Ramos (cell line): Measurements from ENCODE around the gene THTPA.

Experiments used
- in situ Hi-C: fragments of 300-500 bp; cut with MboI; formaldehyde crosslinking; loops from one replicate; pipeline ENCODE4 v1.14.3; 2022; ENCODE audit warnings: low sequenced_read_pairs; ENCODE audit not compliant: unreplicated experiment

Gene THTPA

DNA sequence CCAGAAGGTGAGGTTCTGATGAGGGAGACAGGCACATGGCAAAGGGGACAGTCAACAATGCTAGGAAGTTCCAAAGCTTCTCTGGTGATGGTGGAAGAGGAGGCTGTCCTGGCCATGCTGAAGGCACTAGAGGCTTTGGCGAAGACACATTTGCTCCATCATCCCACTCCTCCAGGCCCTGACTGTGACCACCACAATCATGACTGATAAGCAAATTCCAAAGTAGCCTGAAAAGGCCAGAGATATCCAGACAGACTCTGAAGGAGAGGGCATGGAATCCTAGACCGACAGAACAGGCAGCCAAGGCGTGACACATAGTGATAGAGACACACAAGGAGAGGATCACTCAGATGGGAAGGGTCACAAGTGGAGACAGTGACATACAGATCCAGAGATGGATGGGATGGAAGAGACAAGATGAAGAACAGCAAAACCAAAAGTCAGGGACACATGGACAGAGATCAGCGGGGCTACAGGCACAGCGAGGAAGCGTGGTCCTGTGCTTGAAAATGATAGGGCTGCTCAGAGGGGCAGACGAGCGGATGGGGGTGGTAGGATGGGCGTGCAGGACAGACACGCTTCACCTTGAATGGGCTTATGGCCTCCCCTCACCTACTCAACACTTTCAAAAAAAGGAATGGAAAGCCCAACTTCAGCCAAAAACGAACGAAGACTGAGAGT lies 5.8 kb upstream of the THTPA start:
- in situ Hi-C loops: loop anchor here (10.0 kb wide), 1 partner anchor 225 kb away; the partner anchor contains the start of gene PABPN1

GRCh38 chr14:23550812-23551265 lies 5.2 kb upstream of the THTPA start:
- in situ Hi-C loops: loop anchor here (10.0 kb wide), 1 partner anchor 226 kb away; the partner anchor contains the start of gene PABPN1

GRCh38 chr14:23551266-23552028 lies 4.6 kb upstream of the THTPA start, which contains the start of gene ZFHX2:
Gene ZFHX2, minus strand, starts transcription at chr14:23551765. Its CDS starts 16,440 bp downstream, at chr14:23535325.
- in situ Hi-C loops: loop anchor here (10.0 kb wide), 1 partner anchor 227 kb away; the partner anchor contains the start of gene PABPN1

DNA sequence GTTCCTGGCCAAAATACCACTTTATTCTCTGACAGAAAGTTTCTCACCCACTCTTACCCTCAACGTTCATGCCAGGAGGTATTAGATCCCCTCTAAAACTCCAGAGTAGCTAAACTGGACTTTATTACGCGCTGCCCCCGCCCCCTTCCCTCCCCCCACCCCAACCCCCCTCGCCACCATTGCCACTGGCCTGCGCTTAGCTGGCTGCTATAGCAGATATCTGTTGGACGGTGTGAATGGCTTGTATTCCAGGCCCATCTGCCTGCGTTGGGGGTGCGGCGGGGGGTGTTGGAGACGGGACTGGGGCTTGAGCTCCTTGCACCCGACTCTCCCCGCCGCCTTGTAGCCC lies 564 bp upstream of the THTPA start:
- in situ Hi-C loops: loop anchor here (5.0 to 10.0 kb wide), 2 partner anchors 78 to 231 kb away; partner anchors contain the start of gene PABPN1

DNA sequence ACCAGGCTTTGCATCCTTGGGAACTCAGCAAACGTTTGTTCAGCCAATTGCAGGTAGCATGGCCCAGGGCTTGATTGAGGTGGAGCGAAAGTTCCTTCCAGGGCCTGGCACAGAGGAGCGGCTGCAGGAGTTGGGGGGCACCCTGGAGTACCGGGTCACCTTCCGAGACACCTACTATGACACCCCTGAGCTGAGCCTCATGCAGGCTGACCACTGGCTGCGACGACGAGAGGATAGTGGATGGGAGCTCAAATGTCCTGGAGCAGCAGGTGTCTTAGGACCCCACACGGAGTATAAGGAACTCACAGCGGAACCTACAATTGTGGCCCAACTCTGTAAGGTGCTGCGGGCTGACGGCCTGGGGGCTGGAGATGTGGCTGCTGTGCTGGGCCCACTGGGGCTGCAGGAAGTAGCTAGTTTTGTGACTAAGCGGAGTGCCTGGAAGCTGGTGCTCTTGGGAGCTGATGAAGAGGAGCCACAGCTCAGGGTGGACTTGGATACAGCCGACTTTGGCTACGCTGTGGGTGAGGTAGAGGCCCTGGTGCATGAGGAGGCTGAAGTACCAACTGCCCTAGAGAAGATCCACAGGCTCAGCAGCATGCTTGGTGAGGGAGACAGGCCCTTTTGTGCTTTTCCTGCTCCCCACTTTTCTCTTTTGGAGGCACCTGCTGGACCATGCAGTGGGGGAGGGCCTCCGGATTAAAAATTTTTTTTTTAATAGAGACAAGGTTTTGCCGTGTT lies 799 bp downstream of the THTPA start:
- in situ Hi-C loops: loop anchor here (5.0 to 10.0 kb wide), 2 partner anchors 80 to 232 kb away; partner anchors contain the start of gene PABPN1

DNA sequence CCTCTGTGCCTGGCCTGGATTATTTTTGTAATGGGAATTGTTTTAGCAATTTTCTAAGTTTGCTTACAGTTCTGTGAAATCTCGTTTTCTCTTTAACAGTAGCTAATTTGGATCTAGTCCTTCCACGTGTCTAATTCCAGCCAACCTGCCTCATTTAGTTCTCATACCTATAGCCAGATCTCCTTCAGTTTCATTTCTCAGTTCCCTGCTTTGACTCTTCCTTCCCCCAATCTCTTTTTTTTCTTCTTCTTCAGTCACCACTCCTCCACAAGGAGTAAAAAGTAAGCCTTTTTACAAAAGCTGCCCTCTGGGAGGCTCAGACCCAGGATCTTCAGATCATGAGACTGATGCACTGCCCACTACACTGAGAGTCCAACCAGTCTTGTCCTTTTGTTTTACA lies 1.4 kb downstream of the THTPA start:
- in situ Hi-C loops: loop anchor here (5.0 to 10.0 kb wide), 2 partner anchors 80 to 233 kb away; partner anchors contain the start of gene PABPN1

- in situ Hi-C loops: loop anchor here (5.0 to 10.0 kb wide), 2 partner anchors 81 to 233 kb away; partner anchors contain the start of gene PABPN1
Measured at GRCh38 chr14:23557946-23558345, 1.9 kb downstream of the THTPA start.

- in situ Hi-C loops: loop anchor here (5.0 to 10.0 kb wide), 2 partner anchors 81 to 234 kb away; partner anchors contain the start of gene PABPN1
Measured at GRCh38 chr14:23558346-23559009, 2.4 kb downstream of the THTPA start.

- in situ Hi-C loops: loop anchor here (5.0 to 10.0 kb wide), 2 partner anchors 82 to 234 kb away; partner anchors contain the start of gene PABPN1
Measured at GRCh38 chr14:23559010-23559925, 3.2 kb downstream of the THTPA start.

- in situ Hi-C loops: loop anchor here (5.0 to 10.0 kb wide), 4 partner anchors 83 to 875 kb away; partner anchors contain the start of genes BCL2L2, PABPN1 and PPP1R3E
Measured at GRCh38 chr14:23559926-23560520, 4.0 kb downstream of the THTPA start.

DNA sequence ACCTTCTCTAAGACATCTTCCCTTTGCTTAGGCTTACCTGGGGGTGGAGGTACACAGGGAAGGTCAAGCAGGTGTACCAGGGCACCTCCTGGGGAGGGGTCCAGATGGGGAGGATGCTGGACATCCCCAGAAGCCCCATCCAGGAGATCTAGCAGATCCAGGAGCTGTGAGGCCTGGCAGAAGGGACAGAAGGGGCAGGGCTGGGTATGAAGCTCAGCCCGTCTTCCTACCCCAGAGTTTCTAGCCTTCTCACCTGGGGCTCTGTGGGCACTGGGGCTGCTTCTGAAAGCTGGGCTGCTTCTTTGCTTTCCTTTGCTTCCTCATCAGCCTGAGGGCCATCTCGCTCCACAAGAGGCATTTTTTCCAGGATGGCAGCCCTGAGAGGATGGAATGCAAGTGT lies 5.2 kb downstream of the THTPA start:
- in situ Hi-C loops: loop anchor here (10.0 kb wide), 2 partner anchors 256 to 874 kb away; partner anchors contain the start of genes BCL2L2 and PPP1R3E

DNA sequence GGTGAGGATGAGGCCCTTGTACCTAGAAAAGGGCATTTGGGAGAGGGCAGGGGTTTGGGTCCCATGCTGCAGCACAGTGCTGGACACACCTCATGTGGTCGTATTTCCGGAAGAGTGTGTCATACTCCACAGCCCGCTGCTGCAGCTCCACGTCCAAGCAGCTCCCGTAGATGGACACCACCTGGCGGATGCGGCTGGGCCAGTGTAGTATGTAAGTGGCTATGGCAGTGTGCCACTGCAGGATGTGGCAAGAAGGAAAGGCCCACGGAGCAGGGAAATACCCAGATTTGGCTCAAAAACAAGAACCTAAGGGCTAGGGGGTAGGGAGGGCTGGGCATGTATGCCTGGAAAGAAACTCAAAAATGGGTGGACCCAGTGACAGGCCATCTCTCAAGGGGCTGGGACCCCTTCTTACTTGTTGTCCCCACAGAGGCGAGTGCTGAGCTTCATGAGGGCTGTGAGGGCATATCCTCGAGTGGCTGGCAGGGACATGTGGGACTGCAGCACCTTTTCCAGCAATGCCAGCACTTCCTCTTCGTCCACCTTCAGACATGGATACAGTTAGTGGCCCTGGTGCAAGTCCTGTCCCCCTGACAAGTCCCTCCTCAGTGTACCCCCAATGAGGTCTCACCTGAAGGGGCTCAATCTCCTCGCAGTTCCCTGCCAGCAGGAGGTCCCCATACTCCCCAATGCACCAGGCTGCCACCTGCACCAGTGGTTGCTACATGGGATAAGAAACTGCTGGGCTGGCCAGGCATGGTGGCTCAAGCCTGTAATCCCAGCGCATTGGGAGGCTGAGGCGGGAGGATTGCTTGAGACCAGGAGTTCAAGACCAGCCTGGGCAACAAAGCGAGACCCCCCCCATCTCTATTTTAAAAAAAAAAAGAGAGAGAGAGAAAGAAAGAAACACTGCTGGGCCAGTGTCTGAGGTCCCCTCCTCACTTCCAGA lies 6.1 kb downstream of the THTPA start:
- in situ Hi-C loops: loop anchor here (10.0 kb wide), 2 partner anchors 257 to 873 kb away; partner anchors contain the start of genes BCL2L2 and PPP1R3E

DNA sequence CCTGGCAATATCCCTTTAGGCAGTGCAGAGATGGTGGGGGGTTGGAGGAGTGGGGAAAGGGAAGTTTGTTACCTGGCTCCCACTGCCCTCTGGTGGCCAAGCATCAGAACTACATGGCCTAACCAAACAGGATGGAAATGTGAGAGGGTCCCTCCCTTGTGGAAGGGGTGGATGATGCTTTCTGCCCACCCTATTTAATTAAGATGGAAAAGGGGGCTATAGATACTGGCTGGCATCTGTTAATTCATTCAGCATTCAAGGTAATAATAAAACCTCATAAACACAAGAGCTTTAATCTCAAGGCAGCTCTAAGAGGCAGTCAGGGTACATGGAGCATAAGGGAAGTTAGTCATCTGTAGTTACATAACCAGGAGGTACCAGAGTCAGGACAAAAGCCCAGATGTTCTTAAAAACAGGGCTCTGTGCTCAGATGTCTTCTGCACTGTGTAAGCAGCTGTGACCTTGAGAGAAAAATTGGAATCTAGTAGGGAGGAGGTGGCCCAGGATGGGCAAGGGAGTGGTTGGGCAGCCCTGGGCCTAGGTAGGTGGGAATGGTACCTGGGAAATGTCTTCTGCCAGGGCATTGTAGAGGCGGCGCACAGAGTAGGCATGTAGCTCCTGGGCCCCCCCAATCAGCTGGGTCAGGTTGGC lies 6.9 kb downstream of the THTPA start:
- in situ Hi-C loops: loop anchor here (10.0 kb wide), 2 partner anchors 258 to 872 kb away; partner anchors contain the start of genes BCL2L2 and PPP1R3E

DNA sequence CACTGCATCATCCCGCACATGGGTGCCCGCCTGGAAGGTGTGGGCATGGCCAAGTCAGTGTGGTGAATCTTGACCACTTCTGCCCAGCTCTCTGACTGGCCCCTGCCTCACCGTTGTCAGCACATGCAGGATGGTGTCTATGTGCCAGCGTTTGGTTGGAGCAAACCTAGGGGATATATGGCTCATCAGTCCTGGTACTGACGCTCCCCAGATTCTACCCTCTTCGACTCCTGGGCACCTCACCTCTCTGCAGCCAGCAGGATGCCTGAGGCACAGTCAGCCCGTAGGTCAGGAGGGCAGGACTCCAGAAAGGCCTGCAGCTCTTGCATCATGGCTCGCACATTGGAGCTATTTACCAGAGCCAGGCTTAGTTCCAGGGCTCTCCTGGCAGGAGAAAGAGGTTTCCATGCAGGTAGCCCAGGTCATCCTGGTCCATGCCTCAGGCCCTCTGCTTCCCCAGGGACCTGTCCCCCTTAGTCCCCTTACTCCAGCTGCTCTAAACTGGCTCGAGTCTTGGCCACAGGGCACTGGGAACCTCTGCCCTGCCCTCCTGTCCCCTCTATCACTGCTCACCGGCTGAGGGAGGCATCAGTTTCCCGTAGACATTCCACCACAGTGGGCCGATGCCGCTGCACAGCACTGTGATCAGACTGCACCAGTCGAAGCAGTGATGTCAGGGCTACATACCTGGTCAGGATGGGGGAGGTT lies 7.6 kb downstream of the THTPA start:
- in situ Hi-C loops: loop anchor here (10.0 kb wide), 2 partner anchors 259 to 871 kb away; partner anchors contain the start of genes BCL2L2 and PPP1R3E

GRCh38 chr14:23564181-23564812 lies 8.2 kb downstream of the THTPA start:
- in situ Hi-C loops: loop anchor here (10.0 kb wide), 2 partner anchors 259 to 871 kb away; partner anchors contain the start of genes BCL2L2 and PPP1R3E
